Mammary epithelial cell (primary cell): ENCODE results near the gene FRMD5.

ENCODE experiments used
- EZH2 ChIP-seq: IDR thresholded peaks from 2 replicates; pipeline ENCODE4 v1.6.1; 2012; ENCODE audit warnings: low read length, inconsistent platforms, borderline replicate concordance
- TF ChIP-seq, protein P1 (sequence below), 2 donors: IDR thresholded peaks in 1 of 2; conservative IDR thresholded peaks in 1 of 2; 2 replicates each; pipeline ENCODE4 v1.5.1; 2011 to 2012; ENCODE audit warnings: inconsistent platforms in 2 of 2, low read length in 2 of 2, mild to moderate bottlenecking in 2 of 2, control low read depth in 1 of 2, low read depth in 1 of 2; ENCODE audit not compliant: insufficient read depth in 1 of 2; ENCODE audit errors: extremely low read depth in 1 of 2

DNA sequence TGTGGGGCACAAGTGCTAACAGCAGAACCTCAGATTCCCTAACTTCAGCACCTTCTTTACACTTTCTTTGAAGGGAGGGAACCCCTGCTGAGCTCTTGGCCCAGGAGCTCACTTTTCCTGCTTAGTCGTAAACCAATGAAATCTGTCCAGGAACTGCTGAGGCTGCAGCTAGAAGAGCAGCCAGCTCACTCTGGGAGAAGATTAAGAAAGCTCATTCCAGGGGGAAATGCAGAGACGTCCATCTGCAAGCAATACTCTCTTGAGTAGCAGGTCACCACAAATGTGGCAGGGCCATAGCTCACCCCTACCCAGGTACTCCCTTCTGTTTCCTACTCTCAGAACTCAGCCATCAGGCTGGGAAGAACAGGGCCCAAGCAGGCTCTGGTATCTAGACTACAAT, 265.0 kb downstream of the FRMD5 start:
- TF ChIP-seq, protein P1, sequence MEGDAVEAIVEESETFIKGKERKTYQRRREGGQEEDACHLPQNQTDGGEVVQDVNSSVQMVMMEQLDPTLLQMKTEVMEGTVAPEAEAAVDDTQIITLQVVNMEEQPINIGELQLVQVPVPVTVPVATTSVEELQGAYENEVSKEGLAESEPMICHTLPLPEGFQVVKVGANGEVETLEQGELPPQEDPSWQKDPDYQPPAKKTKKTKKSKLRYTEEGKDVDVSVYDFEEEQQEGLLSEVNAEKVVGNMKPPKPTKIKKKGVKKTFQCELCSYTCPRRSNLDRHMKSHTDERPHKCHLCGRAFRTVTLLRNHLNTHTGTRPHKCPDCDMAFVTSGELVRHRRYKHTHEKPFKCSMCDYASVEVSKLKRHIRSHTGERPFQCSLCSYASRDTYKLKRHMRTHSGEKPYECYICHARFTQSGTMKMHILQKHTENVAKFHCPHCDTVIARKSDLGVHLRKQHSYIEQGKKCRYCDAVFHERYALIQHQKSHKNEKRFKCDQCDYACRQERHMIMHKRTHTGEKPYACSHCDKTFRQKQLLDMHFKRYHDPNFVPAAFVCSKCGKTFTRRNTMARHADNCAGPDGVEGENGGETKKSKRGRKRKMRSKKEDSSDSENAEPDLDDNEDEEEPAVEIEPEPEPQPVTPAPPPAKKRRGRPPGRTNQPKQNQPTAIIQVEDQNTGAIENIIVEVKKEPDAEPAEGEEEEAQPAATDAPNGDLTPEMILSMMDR (conservative IDR thresholded peaks at IDR 0.05 in 1 of 2, IDR thresholded peaks at IDR 0.05 in 1 of 2; ENCODE audit: extremely low read depth in 1 of 2, insufficient read depth in 1 of 2, low read depth in 1 of 2, low read length in 2 of 2): no peak
- no peak for TF ChIP-seq EZH2
